ENCODE data around the gene MPP2.

DNA sequence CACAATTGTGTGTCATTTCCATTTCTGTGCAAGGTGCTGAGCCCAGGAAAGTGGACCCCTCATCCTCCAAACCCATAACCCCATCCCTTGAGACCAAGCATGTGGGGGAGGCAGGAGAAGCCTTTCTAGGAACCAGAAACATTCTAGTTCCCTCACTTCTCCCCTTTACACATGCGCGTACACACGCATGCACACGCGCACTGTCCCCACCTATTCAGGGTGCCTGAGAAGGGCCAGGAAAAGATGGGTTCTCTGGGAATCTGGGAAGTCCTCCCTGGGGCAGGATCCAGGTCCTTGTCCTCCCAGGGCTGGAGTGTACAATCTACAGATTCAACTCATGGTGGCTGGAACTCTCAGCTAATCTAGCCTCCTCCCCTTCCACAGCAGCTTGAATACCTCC is 32.5 kb upstream of the MPP2 start:
- TF ChIP-seq CTCF (conservative IDR thresholded peaks at IDR 0.05; ENCODE audit: low read depth, low read length) = no peak
- TF ChIP-seq EZH2 (IDR thresholded peaks at IDR 0.05; ENCODE audit: borderline replicate concordance, low read depth, low read length, poor library complexity, severe bottlenecking) = no peak
